MM.1S (cell line): ENCODE measurements around the gene C2CD4C.

ENCODE experiments used
- CTCF ChIP-seq: fragments of 300-600 bp; sonication (generic); IDR thresholded peaks from 2 replicates; pipeline ENCODE4 v1.5.1; 2016; ENCODE audit warnings: antibody characterized with exemption, low read length, mixed read lengths
- EZH2 ChIP-seq: fragments of 300-600 bp; sonication (generic); optimal IDR thresholded peaks from 2 replicates; pipeline ENCODE3; 2017; ENCODE audit warnings: low read depth, mild to moderate bottlenecking, antibody characterized with exemption, low read length, mixed read lengths
- EZH2phosphoT487 ChIP-seq: fragments of 300-600 bp; sonication (generic); IDR thresholded peaks from 2 replicates; pipeline ENCODE4 v1.6.1; 2018; ENCODE audit warnings: antibody characterized with exemption, low read length

GRCh38 chr19:410243-410781, 1.4 kb upstream of the C2CD4C start:
- TF ChIP-seq EZH2 (no peak), CTCF (no peak), EZH2phosphoT487 (no peak)
